Activated CD8-positive, alpha-beta memory T cell treated with anti-CD3 and anti-CD28 coated beads, Interleukin-2, amount 50 U/mL, for 24 hours (primary cell): ENCODE data around the gene OR8D1.
"Not testable (repeated sequence)": the region's sequence is repeated elsewhere in the genome, so short reads cannot be mapped to it uniquely, and the experiment has no call there.

Experiments
- DNase-seq: peaks from one replicate; pipeline ENCODE4 v3.0.0-alpha.2; 2020; ENCODE audit errors: extremely low read depth

The OR8D1 gene

GRCh38 chr11:124285610-124286344 lies 28.0 kb downstream of the OR8D1 start:
- no peak for DNase-seq

- no peak for DNase-seq
These were observed 35.5 kb downstream of the OR8D1 start for GRCh38 chr11:124278261-124278660.

GRCh38 chr11:124277804-124278203 lies 35.9 kb downstream of the OR8D1 start:
- no peak for DNase-seq

- DNase-seq: no peak
These were observed 36.5 kb downstream of the OR8D1 start for GRCh38 chr11:124277207-124277606.

- no peak for DNase-seq
These were observed 37.7 kb downstream of the OR8D1 start for GRCh38 chr11:124276081-124276480.

- DNase-seq: no peak
These were observed 39.7 kb downstream of the OR8D1 start for GRCh38 chr11:124274000-124274399.

- DNase-seq: not testable (repeated sequence)
These were observed 42.9 kb downstream of the OR8D1 start for GRCh38 chr11:124270886-124271285.

GRCh38 chr11:124265041-124265440 lies 48.7 kb downstream of the OR8D1 start:
- DNase-seq: not testable (repeated sequence)

GRCh38 chr11:124256076-124256475 lies 57.7 kb downstream of the OR8D1 start, which contains the start of gene OR8G5:
Gene OR8G5 (plus strand): TSS chr11:124256376. CDS start chr11:124264932, 8,556 bp downstream.
- no peak for DNase-seq
